MM.1S (cell line): ENCODE measurements around the gene CPEB4.

Source experiments
- DNase-seq: peaks from one replicate; pipeline ENCODE4 v3.0.0-alpha.2; 2015
- H2AFZ ChIP-seq: fragments of 300-600 bp; sonication (generic); 2 replicates; pipeline ENCODE4 v1.6.0; 2016; ENCODE audit warnings: antibody characterized with exemption, low read length
- H3F3A ChIP-seq: fragments of 300-600 bp; sonication (generic); 2 replicates; pipeline ENCODE4 v1.6.1; 2016; ENCODE audit warnings: mild to moderate bottlenecking, antibody characterized with exemption, low read length, moderate library complexity, mixed read lengths; ENCODE audit not compliant: insufficient read depth
- H3K27ac ChIP-seq: fragments of 300-600 bp; sonication (generic); 2 replicates; pipeline ENCODE4 v1.5.1; 2016; ENCODE audit warnings: mild to moderate bottlenecking, low read length
- H3K27me3 ChIP-seq: fragments of 300-600 bp; sonication (generic); replicated peaks from 2 replicates; pipeline ENCODE4 v1.6.0; 2016; ENCODE audit warnings: low read length; ENCODE audit not compliant: insufficient read depth
- H3K36me3 ChIP-seq: fragments of 300-600 bp; sonication (generic); replicated peaks from 2 replicates; pipeline ENCODE4 v1.6.1; 2016; ENCODE audit warnings: mild to moderate bottlenecking, low read length, mixed read lengths; ENCODE audit not compliant: insufficient read depth
- H3K4me1 ChIP-seq: fragments of 300-600 bp; sonication (generic); 2 replicates; pipeline ENCODE4 v1.6.1; 2016; ENCODE audit warnings: low read length, mixed read lengths
- H3K4me2 ChIP-seq: fragments of 300-600 bp; sonication (generic); 2 replicates; pipeline ENCODE4 v1.6.0; 2016; ENCODE audit warnings: low read depth, low read length
- H3K4me3 ChIP-seq: fragments of 300-600 bp; sonication (generic); 2 replicates; pipeline ENCODE4 v1.5.1; 2016; ENCODE audit warnings: low read length, mixed read lengths
- H3K79me2 ChIP-seq: fragments of 300-600 bp; sonication (generic); 2 replicates; pipeline ENCODE4 v1.6.1; 2016; ENCODE audit warnings: mixed run types, low read length, mixed read lengths
- H3K9ac ChIP-seq: fragments of 300-600 bp; sonication (generic); 2 replicates; pipeline ENCODE4 v1.6.1; 2016; ENCODE audit warnings: low read length, mixed read lengths
- H3K9me2 ChIP-seq: fragments of 300-600 bp; sonication (generic); replicated peaks from 2 replicates; pipeline ENCODE4 v1.6.1; 2016; ENCODE audit warnings: mild to moderate bottlenecking, low read length, mixed read lengths; ENCODE audit not compliant: insufficient read depth
- H3K9me3 ChIP-seq: fragments of 300-600 bp; sonication (generic); replicated peaks from 2 replicates; pipeline ENCODE4 v1.6.1; 2016; ENCODE audit warnings: mild to moderate bottlenecking, low read length, mixed read lengths; ENCODE audit not compliant: insufficient read depth
- H4K20me1 ChIP-seq: fragments of 300-600 bp; sonication (generic); 2 replicates; pipeline ENCODE4 v1.6.1; 2016; ENCODE audit warnings: mild to moderate bottlenecking, low read length, moderate library complexity, mixed read lengths; ENCODE audit not compliant: insufficient read depth
- CTCF ChIP-seq: fragments of 300-600 bp; sonication (generic); IDR thresholded peaks from 2 replicates; pipeline ENCODE4 v1.5.1; 2016; ENCODE audit warnings: antibody characterized with exemption, low read length, mixed read lengths
- EZH2 ChIP-seq: fragments of 300-600 bp; sonication (generic); optimal IDR thresholded peaks from 2 replicates; pipeline ENCODE3; 2017; ENCODE audit warnings: low read depth, mild to moderate bottlenecking, antibody characterized with exemption, low read length, mixed read lengths
- EZH2phosphoT487 ChIP-seq: fragments of 300-600 bp; sonication (generic); IDR thresholded peaks from 2 replicates; pipeline ENCODE4 v1.6.1; 2018; ENCODE audit warnings: antibody characterized with exemption, low read length

Gene CPEB4

GRCh38 chr5:173873306-173873922 lies 14.7 kb upstream of the CPEB4 start:
- no peak for DNase-seq
- Histone ChIP-seq H3F3A (no peaks in the 10 kb centered on the region), H3K27ac (no peak overlapping the region), H3K9me2 (no peaks in the 10 kb centered on the region), H3K27me3 (no peaks in the 10 kb centered on the region), H3K9me3 (no peaks in the 10 kb centered on the region), H2AFZ (no peak overlapping the region), H3K4me2 (no peak overlapping the region), H3K9ac (no peak overlapping the region), H3K4me1 (no peaks in the 10 kb centered on the region), H3K4me3 (no peak overlapping the region), H3K36me3 (no peaks in the 10 kb centered on the region), H3K79me2 (no peaks in the 10 kb centered on the region), H4K20me1 (no peaks in the 10 kb centered on the region)
- no peak for TF ChIP-seq EZH2phosphoT487
- TF ChIP-seq CTCF = no peak
- TF ChIP-seq EZH2 = no peak

GRCh38 chr5:173875189-173875588 lies 13.0 kb upstream of the CPEB4 start:
- Histone ChIP-seq H3K4me1 (no peaks in the 10 kb centered on the region), H3F3A (no peaks in the 10 kb centered on the region), H3K36me3 (no peaks in the 10 kb centered on the region), H3K27ac (no peak overlapping the region), H3K9me2 (no peaks in the 10 kb centered on the region), H3K9ac (no peak overlapping the region), H3K9me3 (no peaks in the 10 kb centered on the region), H3K4me3 (no peak overlapping the region), H2AFZ (no peak overlapping the region), H4K20me1 (no peaks in the 10 kb centered on the region), H3K27me3 (no peaks in the 10 kb centered on the region), H3K79me2 (no peaks in the 10 kb centered on the region), H3K4me2 (no peak overlapping the region)
- DNase-seq = no peak
- TF ChIP-seq EZH2 (no peak), EZH2phosphoT487 (no peak), CTCF (no peak)

GRCh38 chr5:173878224-173878967 lies 9.8 kb upstream of the CPEB4 start:
- H3F3A ChIP-seq = peaks cover 6% of the 10 kb centered on the region
- H3K9ac ChIP-seq = no peak overlapping the region
- peaks cover 11% of the 10 kb centered on the region for H3K4me1 ChIP-seq
- H3K4me3 ChIP-seq = no peak overlapping the region
- no peaks in the 10 kb centered on the region for H3K9me2 ChIP-seq
- no peaks in the 10 kb centered on the region for H3K36me3 ChIP-seq
- H3K27me3 ChIP-seq = no peaks in the 10 kb centered on the region
- H3K4me2 ChIP-seq = no peak overlapping the region
- no peak for DNase-seq
- H3K79me2 ChIP-seq = no peaks in the 10 kb centered on the region
- TF ChIP-seq EZH2phosphoT487 (no peak), CTCF (no peak), EZH2 (no peak)
- H3K9me3 ChIP-seq = no peaks in the 10 kb centered on the region
- no peak overlapping the region for H2AFZ ChIP-seq
- no peaks in the 10 kb centered on the region for H4K20me1 ChIP-seq
- H3K27ac ChIP-seq = no peak overlapping the region
